Measurements from ENCODE around the gene RBBP4.

The RBBP4 gene

GRCh38 chr1:32728413-32729077 lies 77.5 kb downstream of the RBBP4 start:
- Histone ChIP-seq H2AK5ac (ENCODE audit: low read depth, low read length) (no peak overlapping the region), H4K8ac (ENCODE audit: low read depth, low read length) (no peak overlapping the region), H3K9ac (ENCODE audit: low read depth, low read length, poor library complexity) (no peak overlapping the region), H3K4me3 (ENCODE audit: low read length in 2 of 2) (no peak overlapping the region), H3K4ac (ENCODE audit: low read length) (no peak overlapping the region), H3K4me2 (ENCODE audit: insufficient read depth, low read length, poor library complexity, severe bottlenecking) (no peak overlapping the region), H3K27me3 (ENCODE audit: control insufficient read depth in 3 of 3, insufficient read depth in 3 of 3, low read depth in 1 of 3, low read length in 3 of 3) (peaks cover 0 to 6% (median 0%) of the 10 kb centered on the region in 3 experiments), H4K91ac (ENCODE audit: low read depth, low read length, poor library complexity) (no peak overlapping the region), H3K14ac (ENCODE audit: low read length) (no peak overlapping the region), H3K4me1 (ENCODE audit: control insufficient read depth in 2 of 2, insufficient read depth in 1 of 2, low read depth in 1 of 2, low read length in 2 of 2) (peaks cover 16 to 18% of the 10 kb centered on the region in 2 donors), H3K79me1 (ENCODE audit: low read depth, low read length) (no peaks in the 10 kb centered on the region), H2BK5ac (ENCODE audit: low read length) (no peak overlapping the region), H3K23ac (ENCODE audit: low read depth, low read length, poor library complexity) (no peak overlapping the region), H2AFZ (ENCODE audit: low read length) (no peak overlapping the region), H2BK120ac (ENCODE audit: low read depth, low read length) (no peak overlapping the region), H2BK12ac (ENCODE audit: low read length) (no peak overlapping the region), H3K18ac (ENCODE audit: low read length) (no peak overlapping the region), H2BK15ac (ENCODE audit: low read length) (no peak overlapping the region), H3K27ac (replicated peaks; ENCODE audit: low read length) (no peak overlapping the region), H3K9me3 (replicated peaks in 1 of 2; ENCODE audit: control insufficient read depth in 2 of 2, insufficient read depth in 1 of 2, low read depth in 1 of 2, low read length in 2 of 2) (no peaks in the 10 kb centered on the region), H3K36me3 (replicated peaks in 1 of 2; ENCODE audit: control insufficient read depth in 2 of 2, insufficient read depth in 2 of 2, low read length in 2 of 2) (no peaks in the 10 kb centered on the region)
- DNase-seq (ENCODE audit: low spot score), result no peak
- no CpG with 5 or more reads among the region's 7 CpGs for WGBS, 2 donors (ENCODE audit: extremely low coverage in 2 of 2, insufficient read length in 2 of 2, insufficient replicate concordance in 1 of 2)

GRCh38 chr1:32729254-32730046 lies 78.4 kb downstream of the RBBP4 start:
- no peak overlapping the region for H3K4me3 ChIP-seq (ENCODE audit: low read length in 2 of 2)
- no peak overlapping the region for H2BK15ac ChIP-seq (ENCODE audit: low read length)
- H2BK5ac ChIP-seq (ENCODE audit: low read length), result peak overlapping the region; percentile 35
- peak overlapping the region; percentile 5 for H2BK12ac ChIP-seq (ENCODE audit: low read length)
- DNase-seq (ENCODE audit: low spot score), result no peak
- no peak overlapping the region for H4K8ac ChIP-seq (ENCODE audit: low read depth, low read length)
- no peak overlapping the region for H3K27ac ChIP-seq (replicated peaks; ENCODE audit: low read length)
- no peaks in the 10 kb centered on the region for H3K9me3 ChIP-seq (replicated peaks in 1 of 2; ENCODE audit: control insufficient read depth in 2 of 2, insufficient read depth in 1 of 2, low read depth in 1 of 2, low read length in 2 of 2)
- no peak overlapping the region for H3K9ac ChIP-seq (ENCODE audit: low read depth, low read length, poor library complexity)
- H3K18ac ChIP-seq (ENCODE audit: low read length), result no peak overlapping the region
- no peak overlapping the region for H3K4me2 ChIP-seq (ENCODE audit: insufficient read depth, low read length, poor library complexity, severe bottlenecking)
- H3K27me3 ChIP-seq (ENCODE audit: control insufficient read depth in 3 of 3, insufficient read depth in 3 of 3, low read depth in 1 of 3, low read length in 3 of 3), result peaks cover 0 to 6% (median 0%) of the 10 kb centered on the region in 3 experiments
- H3K14ac ChIP-seq (ENCODE audit: low read length), result no peak overlapping the region
- no peaks in the 10 kb centered on the region for H3K79me1 ChIP-seq (ENCODE audit: low read depth, low read length)
- no peak overlapping the region for H2BK120ac ChIP-seq (ENCODE audit: low read depth, low read length)
- no peak overlapping the region for H3K4ac ChIP-seq (ENCODE audit: low read length)
- H2AFZ ChIP-seq (ENCODE audit: low read length), result no peak overlapping the region
- peak overlapping the region; percentile 10 for H2AK5ac ChIP-seq (ENCODE audit: low read depth, low read length)
- no peak overlapping the region for H4K91ac ChIP-seq (ENCODE audit: low read depth, low read length, poor library complexity)
- H3K4me1 ChIP-seq (ENCODE audit: control insufficient read depth in 2 of 2, insufficient read depth in 1 of 2, low read depth in 1 of 2, low read length in 2 of 2), result peaks cover 20% of the 10 kb centered on the region in 2 donors
- no peak overlapping the region for H3K23ac ChIP-seq (ENCODE audit: low read depth, low read length, poor library complexity)
- no CpG with 5 or more reads among the region's 14 CpGs for WGBS, 2 donors (ENCODE audit: extremely low coverage in 2 of 2, insufficient read length in 2 of 2, insufficient replicate concordance in 1 of 2)
- H3K36me3 ChIP-seq (replicated peaks in 1 of 2; ENCODE audit: control insufficient read depth in 2 of 2, insufficient read depth in 2 of 2, low read length in 2 of 2), result no peaks in the 10 kb centered on the region

- Histone ChIP-seq H3K4me3 (ENCODE audit: low read length in 2 of 2) (peak overlapping the region in 1 of 2 donors; percentile 1), H2BK15ac (ENCODE audit: low read length) (no peak overlapping the region), H2BK5ac (ENCODE audit: low read length) (no peak overlapping the region), H3K27me3 (ENCODE audit: control insufficient read depth in 3 of 3, insufficient read depth in 3 of 3, low read depth in 1 of 3, low read length in 3 of 3) (peaks cover 0 to 6% (median 0%) of the 10 kb centered on the region in 3 experiments), H4K8ac (ENCODE audit: low read depth, low read length) (no peak overlapping the region), H3K9ac (ENCODE audit: low read depth, low read length, poor library complexity) (no peak overlapping the region), H3K36me3 (replicated peaks in 1 of 2; ENCODE audit: control insufficient read depth in 2 of 2, insufficient read depth in 2 of 2, low read length in 2 of 2) (no peaks in the 10 kb centered on the region), H3K4ac (ENCODE audit: low read length) (no peak overlapping the region), H3K9me3 (replicated peaks in 1 of 2; ENCODE audit: control insufficient read depth in 2 of 2, insufficient read depth in 1 of 2, low read depth in 1 of 2, low read length in 2 of 2) (no peaks in the 10 kb centered on the region), H2BK12ac (ENCODE audit: low read length) (peak overlapping the region; percentile 84), H3K4me1 (ENCODE audit: control insufficient read depth in 2 of 2, insufficient read depth in 1 of 2, low read depth in 1 of 2, low read length in 2 of 2) (peaks cover 21% of the 10 kb centered on the region in 2 donors), H3K4me2 (ENCODE audit: insufficient read depth, low read length, poor library complexity, severe bottlenecking) (no peak overlapping the region), H2AK5ac (ENCODE audit: low read depth, low read length) (no peak overlapping the region), H4K91ac (ENCODE audit: low read depth, low read length, poor library complexity) (no peak overlapping the region), H2BK120ac (ENCODE audit: low read depth, low read length) (no peak overlapping the region), H3K79me1 (ENCODE audit: low read depth, low read length) (no peaks in the 10 kb centered on the region), H2AFZ (ENCODE audit: low read length) (peak overlapping the region; percentile 35), H3K27ac (replicated peaks; ENCODE audit: low read length) (no peak overlapping the region), H3K14ac (ENCODE audit: low read length) (no peak overlapping the region), H3K23ac (ENCODE audit: low read depth, low read length, poor library complexity) (no peak overlapping the region), H3K18ac (ENCODE audit: low read length) (no peak overlapping the region)
- WGBS, 2 donors (ENCODE audit: extremely low coverage in 2 of 2, insufficient read length in 2 of 2, insufficient replicate concordance in 1 of 2), result no CpG with 5 or more reads among the region's 9 CpGs
- peak; percentile 55 for DNase-seq (ENCODE audit: low spot score)
Measured at GRCh38 chr1:32733582-32734321, 82.7 kb downstream of the RBBP4 start.
